HFF-Myc (cell line): ENCODE measurements around the gene KXD1.
"Not testable (repeated sequence)": the region's sequence is repeated elsewhere in the genome, so short reads cannot be mapped to it uniquely, and the experiment has no call there.

Source experiments
- DNase-seq: peaks from one replicate; pipeline ENCODE4 v3.0.0-alpha.2; 2011; ENCODE audit warnings: low read depth; ENCODE audit errors: extremely low read depth
- H3K4me3 ChIP-seq: replicated peaks from 2 replicates; pipeline ENCODE4 v1.5.1; 2011; ENCODE audit warnings: low read depth, mild to moderate bottlenecking, control low read depth, low read length
- TF ChIP-seq, protein P1 (sequence below): IDR thresholded peaks from 2 replicates; pipeline ENCODE4 v1.5.1; 2012; ENCODE audit warnings: mild to moderate bottlenecking, low read depth, low read length, control low read depth; ENCODE audit errors: missing control alignments

Gene KXD1

GRCh38 chr19:18517606-18518005 lies 40.1 kb upstream of the KXD1 start:
- no peak for DNase-seq
- TF ChIP-seq, protein P1, sequence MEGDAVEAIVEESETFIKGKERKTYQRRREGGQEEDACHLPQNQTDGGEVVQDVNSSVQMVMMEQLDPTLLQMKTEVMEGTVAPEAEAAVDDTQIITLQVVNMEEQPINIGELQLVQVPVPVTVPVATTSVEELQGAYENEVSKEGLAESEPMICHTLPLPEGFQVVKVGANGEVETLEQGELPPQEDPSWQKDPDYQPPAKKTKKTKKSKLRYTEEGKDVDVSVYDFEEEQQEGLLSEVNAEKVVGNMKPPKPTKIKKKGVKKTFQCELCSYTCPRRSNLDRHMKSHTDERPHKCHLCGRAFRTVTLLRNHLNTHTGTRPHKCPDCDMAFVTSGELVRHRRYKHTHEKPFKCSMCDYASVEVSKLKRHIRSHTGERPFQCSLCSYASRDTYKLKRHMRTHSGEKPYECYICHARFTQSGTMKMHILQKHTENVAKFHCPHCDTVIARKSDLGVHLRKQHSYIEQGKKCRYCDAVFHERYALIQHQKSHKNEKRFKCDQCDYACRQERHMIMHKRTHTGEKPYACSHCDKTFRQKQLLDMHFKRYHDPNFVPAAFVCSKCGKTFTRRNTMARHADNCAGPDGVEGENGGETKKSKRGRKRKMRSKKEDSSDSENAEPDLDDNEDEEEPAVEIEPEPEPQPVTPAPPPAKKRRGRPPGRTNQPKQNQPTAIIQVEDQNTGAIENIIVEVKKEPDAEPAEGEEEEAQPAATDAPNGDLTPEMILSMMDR, result no peak
- H3K4me3 ChIP-seq, result no peak overlapping the region

- TF ChIP-seq, protein P1, result no peak
- DNase-seq, result no peak
- H3K4me3 ChIP-seq, result no peak overlapping the region
Measured at GRCh38 chr19:18518639-18519038, 39.0 kb upstream of the KXD1 start.

DNA sequence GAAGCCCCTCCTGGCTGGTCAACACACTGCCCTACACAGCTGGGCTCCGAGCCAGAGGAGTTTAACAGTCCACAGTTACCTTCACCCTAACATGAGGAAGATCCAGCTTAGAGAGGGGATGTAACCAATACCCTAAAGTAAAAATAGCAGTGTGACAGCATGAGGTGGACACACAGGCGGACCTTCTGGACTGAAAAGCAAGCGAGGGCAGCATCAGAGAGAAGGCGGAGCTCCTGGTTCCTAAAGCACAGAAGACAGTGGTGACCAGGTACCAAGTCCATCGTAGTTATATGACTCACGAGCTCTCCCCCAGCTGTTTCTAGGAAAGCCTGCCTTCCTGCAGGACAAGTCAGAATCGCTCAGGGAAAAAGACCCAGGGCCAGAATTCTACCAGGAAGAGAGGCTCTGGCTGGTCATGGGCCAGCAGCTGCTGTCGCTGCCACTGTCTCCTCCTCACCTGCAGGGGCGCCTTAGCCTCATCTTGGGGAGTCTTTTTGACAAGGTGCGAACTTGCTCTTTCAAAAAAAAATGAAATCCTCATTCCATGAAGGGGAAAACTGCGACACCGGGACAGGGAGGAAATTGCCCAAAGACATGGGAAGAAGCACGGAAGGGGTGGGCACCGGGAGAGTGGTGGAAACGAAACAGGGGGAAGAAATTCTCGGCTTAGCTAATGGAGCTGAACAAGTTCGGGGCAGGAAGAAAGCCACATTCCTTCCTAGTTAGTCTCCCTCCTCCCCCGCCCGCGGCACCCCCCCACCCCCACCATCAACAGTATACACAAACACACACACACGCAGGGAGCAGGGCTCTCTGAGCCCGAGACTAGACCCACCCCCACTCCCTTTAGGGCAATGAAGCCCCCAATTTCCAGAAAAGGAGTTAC lies 37.5 kb upstream of the KXD1 start:
- peak overlapping the region; percentile 68 for H3K4me3 ChIP-seq
- no peak for DNase-seq
- TF ChIP-seq, protein P1, result peak; percentile 70

DNA sequence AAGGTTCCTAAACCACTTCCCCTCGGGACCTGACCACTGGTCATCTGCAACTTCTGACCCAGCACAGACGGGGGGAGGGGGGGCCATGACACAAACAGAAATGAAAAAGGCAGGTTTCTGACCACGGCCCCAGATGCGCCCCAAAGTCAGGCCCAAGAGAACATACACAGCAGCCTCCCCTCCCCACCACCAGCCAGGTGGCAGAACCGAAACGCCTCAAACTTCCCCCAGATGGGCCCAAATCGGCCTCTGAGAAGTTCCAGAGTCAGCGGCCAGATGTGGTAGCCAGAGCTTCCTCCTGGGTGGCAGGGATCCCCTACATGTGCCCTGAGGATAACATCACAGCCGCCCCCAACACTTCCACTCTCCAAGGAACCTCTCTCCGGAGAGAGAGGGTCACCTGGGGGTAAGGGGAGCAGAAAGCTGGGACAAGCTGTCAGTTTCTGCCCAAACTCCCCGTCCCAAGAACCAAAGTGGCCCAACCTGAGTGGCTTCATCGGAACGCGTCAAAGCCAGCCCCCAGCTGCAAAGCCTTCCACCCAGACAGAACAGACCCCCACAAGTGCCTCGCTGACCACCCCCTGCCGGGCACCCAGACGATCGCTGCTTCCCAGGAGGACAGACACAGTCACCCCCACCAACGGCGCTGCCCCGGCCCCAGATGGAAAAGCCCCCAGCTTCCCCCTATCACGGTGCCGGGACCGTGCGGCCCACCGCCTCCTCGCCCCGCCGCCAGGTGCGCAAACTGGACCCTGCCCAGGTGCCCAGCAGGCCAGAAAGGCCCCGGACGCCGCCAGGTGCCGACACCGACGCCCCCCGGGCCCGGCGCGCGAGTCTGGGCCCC lies 36.6 kb upstream of the KXD1 start:
- no peak for DNase-seq
- peak overlapping the region; percentile 68 for H3K4me3 ChIP-seq
- TF ChIP-seq, protein P1, result no peak

DNA sequence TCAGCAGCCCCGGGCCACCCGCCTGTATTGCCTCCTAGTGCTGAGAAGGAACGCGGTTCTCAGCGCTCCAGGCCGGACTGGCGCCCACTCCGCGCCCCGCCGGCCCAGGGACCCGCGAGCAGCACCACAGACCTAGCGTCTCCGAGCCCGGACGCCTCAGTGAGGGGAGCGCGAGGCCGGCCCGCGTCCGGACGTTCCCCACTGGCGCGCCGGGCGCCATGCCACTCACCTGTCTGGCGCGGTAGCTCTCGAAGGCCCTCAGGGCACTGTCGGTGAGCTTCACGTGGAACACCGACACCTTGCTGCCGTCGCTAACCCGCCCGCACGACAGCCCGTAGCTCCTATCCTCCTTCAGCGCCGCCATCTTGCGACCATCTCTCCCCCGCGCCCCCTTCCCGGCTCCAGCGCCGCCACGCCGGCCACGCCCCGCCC lies 36.0 kb upstream of the KXD1 start, which contains the start of gene ELL:
Gene ELL, minus strand, starts transcription at position 379 of the 432 bp plus-strand sequence. Its CDS starts 15 bp downstream, at position 364.
- H3K4me3 ChIP-seq, result peak within 1 kb of the TSS; percentile 68
- DNase-seq, result no peak
- TF ChIP-seq, protein P1, result no peak

DNA sequence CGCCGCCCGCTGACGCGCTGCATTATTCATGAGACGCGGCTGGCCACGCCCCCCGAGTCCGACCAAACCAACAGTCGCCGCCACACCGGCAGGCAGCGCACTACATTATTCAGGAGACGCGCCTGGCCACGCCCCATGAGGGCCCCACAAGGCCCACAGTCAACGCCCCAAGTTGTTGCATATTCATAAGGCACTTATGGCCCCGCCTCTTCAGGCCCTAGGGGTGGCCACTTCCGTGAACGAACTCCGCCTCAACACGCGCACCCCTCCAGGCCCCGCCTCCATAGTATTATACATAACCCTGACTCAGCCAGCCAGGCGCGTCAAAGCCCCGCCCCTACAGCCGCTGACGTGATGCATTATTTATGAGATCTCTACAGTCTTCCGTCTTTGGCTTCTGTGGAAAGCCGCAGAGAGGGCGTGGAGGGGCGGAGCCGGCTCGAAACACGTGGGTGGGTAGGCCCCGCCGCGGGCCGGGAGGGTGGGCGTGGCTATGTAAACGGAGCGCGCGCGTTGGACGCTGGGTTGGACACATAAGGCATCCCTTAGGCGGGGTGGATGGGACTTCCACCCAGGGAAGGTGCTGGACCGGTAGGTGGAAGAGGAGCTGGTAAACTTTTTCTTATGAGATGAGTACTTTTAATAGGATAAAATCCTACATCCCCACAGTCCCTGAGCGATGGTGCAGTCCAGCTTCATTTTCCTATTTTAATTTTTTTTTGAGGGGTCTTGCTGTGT lies 35.4 kb upstream of the KXD1 start:
- DNase-seq, result peak; percentile 99
- peak overlapping the region; percentile 68 for H3K4me3 ChIP-seq
- TF ChIP-seq, protein P1, result no peak

DNA sequence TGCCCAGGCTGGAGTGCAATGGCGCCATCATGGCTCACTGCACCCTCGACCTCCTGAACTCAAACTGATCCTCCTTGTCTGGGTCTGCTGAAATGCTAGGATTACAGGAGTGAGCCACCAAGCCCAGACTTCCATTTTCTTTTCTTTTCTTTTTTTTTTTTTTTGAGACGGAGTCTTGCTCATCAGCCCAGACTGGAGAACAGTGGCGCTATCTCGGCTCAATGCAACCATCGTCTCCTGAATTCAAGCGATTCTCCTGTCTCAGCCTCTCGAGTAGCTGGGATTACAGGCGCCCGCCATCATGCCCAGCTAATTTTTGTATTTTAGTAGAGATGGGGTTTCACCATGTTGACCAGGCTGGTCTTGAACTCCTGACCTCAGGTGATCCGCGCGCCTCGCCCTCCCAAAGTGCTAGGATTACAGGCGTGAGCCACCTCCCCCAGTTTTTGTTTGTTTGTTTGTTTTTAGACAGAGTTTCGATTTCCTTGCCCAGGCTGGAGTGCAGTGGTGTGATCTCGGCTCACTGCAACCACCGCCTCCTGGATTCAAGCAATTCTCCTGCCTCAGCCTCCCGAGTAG lies 34.7 kb upstream of the KXD1 start:
- not testable (repeated sequence) for DNase-seq, H3K4me3 ChIP-seq
